HG02870 (cell line): ENCODE measurements around the gene FNBP1.
A peak's percentile ranks its signal among the peaks of the same experiment; 100 is the strongest.
"Not testable (repeated sequence)": the region's sequence is repeated elsewhere in the genome, so short reads cannot be mapped to it uniquely, and the experiment has no call there.

Experiments
- ATAC-seq: cut with Tn5 transposase; IDR thresholded peaks from one replicate; pipeline ENCODE4 v1.9.1; 2021; ENCODE audit warnings: mild to moderate bottlenecking, moderate library complexity; ENCODE audit not compliant: unreplicated experiment

Gene FNBP1

GRCh38 chr9:129895376-129896268 is 147.4 kb downstream of the FNBP1 start:
- no peak for ATAC-seq

GRCh38 chr9:129894120-129894823 is 148.7 kb downstream of the FNBP1 start:
- no peak for ATAC-seq

DNA sequence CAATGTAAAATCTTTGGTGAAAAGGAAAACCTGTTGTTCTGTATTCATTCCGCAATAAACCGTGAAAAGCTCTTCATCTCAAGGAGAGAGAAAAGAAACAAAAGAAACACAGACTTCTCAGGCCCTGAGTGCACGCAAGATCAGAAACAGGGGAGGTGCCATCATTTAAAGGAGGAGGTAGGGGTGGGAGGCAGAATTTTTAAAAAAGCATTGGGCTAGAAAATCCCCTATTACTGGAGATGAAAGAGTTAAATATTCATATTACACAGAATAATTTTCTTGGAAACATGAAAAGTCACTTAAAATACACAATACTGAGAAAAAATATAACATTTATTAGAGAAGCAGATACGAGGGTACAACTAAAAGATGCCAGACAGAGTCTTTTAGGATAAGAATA is 151.4 kb downstream of the FNBP1 start:
- no peak for ATAC-seq

GRCh38 chr9:129890718-129891299 is 152.2 kb downstream of the FNBP1 start:
- ATAC-seq = not testable (repeated sequence)

DNA sequence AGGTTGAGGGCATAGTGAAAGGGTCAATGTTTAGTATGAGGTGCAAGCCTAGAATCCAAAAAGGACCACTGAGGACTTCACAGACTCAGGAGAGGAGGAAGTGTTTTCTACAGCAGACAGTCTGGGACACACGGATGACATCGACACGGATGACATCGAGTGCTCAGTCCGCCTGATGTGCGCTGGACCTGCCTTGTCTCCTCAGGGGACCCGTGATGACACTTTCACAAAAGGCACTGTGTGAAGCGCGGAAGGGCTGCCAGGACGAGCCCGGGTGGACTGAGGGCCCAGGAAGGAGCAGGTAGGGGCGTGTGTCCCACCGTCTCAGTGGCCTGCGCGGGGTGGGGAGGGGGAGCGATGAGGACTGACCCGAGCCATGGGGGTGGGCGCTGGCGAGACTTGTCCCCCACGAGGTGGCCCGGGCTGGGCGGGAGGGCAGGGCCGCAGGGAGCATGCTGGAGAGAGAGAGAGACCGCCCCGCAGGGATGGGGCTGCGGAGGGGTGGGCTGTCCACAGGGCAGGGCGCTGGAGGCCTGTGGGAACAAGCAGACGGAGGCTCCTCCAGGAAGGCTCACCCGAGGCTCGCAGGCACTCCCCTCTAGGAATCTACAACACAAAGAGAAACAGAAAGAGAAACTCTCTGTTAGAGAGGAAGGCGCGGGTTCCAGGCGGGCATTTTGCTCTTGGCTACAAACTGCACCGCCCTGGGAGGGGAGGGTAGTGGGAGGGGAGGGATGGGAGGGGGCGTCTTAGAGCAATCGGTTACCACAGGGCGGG is 152.9 kb downstream of the FNBP1 start:
- ATAC-seq = no peak

GRCh38 chr9:129889122-129889940 is 153.7 kb downstream of the FNBP1 start:
- ATAC-seq = no peak

DNA sequence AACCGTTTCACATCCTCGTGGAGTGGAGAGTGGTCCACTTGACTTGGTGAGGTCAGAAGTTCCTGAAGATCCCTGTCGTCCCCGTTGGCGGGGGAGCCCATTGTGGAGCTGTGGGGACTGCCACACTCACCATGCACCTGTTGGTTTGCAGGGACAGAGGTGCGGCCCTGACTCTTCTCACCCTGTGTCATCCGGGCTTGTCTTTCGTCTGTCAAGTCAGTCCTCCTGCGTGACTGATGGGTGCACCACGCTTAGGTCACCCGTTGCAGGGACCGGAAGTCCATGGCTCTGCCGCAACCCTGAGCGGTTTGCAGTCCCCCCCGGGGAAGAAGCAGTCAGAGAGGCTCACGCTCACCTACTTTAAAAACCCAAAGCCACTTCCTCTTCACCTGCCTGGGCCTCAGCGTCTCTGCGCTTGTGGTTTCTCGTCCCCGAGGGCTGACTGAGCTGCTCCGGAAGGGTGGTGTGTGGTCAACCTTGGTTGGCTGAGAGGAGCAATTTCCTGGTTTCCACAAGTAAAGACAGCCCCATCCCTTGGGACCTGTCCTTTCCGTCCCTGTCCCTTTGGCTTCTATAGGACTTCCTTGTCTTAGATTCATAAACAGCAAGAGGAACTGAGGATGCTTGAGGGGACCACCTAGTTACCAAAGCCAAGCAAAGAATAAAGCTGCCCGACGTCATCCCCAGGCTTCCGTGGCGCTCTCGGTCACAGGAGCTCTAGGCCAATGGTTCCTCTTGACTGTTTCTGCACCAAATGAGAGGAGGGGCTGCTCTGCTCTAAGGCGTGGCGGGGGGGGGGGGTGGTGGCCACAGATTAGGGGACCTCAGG is 154.5 kb downstream of the FNBP1 start:
- ATAC-seq = peak; percentile 49

- ATAC-seq = no peak
These were observed 155.4 kb downstream of the FNBP1 start for GRCh38 chr9:129887334-129888292.

- no peak for ATAC-seq
These were observed 156.5 kb downstream of the FNBP1 start for GRCh38 chr9:129886226-129887174.

DNA sequence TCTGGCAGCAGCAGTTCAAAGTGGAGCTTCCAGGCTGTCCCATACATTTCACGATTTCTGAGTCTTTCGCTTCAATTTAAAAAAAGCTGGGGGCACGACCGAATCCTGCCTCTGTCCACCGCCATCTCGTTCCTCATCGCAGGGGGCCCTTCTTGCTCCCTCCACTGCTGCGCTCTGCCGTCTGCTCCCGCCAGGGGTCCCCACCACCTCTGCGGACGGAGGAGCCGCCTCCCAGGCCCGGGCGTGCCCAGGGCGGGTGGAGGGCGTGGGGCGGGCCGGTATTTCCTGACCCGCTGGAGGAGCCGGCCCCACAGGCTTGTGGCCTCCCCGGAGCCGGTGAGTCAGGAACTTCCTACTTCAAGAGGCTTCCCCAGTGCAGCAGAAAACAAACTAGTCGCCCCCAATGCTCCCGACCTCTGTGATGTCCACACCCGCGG is 157.3 kb downstream of the FNBP1 start:
- peak; percentile 29 for ATAC-seq

GRCh38 chr9:129885018-129885669 is 157.8 kb downstream of the FNBP1 start:
- no peak for ATAC-seq

DNA sequence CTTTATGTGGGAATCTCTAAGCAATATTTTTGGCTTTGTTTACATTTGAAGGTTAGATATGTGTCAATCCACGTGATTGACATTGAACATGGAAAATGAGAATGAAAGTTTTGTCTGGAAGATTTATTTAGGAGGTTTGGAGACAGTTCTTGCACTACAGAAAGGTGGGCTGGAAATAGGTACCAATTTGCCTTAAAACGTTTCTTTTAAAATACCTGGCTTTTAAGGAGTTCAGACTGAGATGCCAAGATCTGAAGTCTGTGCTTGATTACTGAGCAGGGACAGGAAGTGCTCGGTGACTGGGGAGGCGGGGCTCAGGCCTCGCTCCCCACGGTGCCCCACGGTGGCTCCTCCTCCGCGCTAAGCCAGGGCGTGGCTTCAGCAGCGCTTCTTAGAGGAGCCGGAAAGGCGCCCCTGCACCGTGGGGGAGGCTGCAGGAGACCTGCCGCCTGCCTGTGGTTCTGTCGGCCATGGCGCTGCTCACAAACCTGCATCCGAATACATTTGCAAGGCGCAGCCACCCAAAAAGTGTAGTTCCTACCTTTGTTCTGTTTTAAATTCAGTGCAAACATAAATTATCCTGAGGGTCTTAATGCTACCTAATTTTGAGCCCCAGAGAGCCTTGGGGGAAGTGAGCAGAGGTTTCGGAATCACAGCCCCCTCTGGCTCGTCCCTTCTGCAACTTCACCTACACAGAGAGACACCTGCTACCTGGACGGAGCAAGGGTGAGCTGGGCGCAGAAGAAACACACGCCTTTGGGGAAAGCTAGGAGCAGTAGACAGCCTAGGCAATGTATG is 158.6 kb downstream of the FNBP1 start:
- ATAC-seq = no peak

DNA sequence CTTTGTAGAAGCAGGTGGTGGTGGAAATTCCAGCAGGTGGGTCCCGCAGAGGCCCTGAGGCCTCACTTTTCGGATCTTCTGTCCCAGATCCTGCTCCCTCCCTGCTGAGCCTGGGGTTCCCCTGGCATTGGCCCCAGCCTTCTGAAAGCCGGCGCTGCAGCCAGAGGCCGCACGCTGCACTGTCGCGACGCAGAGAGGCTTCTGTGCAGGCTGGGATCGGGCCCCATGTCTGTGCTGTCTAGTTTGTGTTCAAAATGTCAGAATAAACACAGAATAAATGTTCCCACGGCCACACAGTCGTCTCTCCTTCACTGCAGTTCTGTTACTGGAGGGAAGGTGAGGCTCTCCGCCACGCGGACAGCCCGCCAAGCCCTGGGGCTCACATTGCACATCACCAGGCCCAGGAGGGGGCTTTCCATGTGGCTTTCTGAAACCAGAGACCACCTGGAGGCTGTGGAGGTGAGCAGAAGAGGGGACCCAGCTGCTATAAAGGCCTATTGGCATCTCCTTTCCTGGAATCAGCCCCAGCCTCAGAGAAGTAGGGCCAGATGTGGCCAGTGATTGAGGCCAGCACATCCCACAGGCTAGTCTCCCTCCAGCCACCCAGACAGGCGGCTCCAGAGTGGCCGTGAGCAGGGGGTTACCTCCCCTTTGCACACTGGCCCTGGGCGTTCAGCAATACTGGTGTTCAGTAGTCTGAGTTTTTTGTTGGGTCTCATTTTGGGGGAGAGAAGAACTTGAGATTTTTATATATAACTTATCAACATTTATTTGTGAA is 161.3 kb downstream of the FNBP1 start:
- no peak for ATAC-seq

GRCh38 chr9:129880654-129881546 is 162.1 kb downstream of the FNBP1 start:
- ATAC-seq = no peak
